ENCODE measurements around the gene NODAL. TPM values are rescaled to one million over a fixed set of nuclear protein-coding genes. Genes with fewer than 3 reads are reported as not detected.

Gene NODAL
- total RNA-seq, 1 experiment from 2014 or later: not detected

DNA sequence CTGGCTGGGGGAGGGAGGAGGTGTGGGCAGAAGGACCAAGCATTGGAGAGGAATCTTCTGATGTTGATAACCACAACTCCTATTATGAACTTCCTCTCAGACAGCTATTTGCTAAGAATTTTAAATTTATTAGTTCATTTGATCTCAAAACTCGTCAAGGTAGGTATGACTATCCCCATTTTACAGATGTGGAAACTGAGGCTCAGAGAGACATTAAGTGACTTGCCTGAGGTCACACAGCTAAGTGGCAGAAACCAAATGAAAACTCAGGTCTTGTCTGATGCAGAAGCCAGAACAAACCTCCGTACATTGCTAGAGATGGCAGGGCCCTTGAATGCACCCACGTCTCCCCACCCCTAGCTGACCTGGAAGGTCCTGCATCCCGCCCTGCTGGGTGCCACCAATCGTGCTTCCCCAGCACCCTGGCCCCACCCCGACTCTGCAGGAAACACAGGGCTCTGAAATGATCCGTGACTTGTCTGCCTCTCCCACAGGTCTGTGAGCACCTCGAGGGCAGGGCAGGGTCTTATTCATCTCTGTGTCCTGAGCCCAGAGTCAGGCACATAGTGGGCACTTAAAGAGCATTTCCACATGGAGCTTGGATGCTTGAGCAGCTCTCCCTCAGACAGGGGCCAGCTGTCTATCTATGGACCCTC, 31.4 kb upstream of the NODAL start:
- in situ Hi-C loops (cut with HindIII; ENCODE audit: low pct_unique_long_range_greater_than_20kb, low sequenced_read_pairs): no loop called here
- DNase-seq (ENCODE audit: low read depth, low spot score): no peak

DNA sequence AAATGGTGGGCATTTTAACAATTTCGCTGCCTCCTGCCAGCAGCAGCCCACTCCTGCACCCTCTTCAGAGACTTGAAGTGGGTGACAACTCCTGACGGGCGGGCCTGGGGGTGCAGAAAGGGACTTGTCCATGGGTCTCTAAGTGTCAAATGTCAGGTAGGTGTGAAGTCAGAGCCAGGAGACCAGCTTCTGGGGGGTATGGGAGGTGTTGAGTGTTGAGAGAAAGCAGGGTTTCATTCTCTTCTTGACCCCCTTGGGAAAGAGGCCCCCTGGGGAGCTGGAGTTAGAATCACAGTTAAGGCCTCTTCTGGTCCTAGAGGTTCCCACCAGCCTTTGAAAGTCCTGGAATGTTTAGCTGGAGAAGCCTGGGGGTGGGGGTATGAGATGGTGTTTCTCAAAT, 25.5 kb upstream of the NODAL start:
- no peak for DNase-seq (ENCODE audit: low read depth, low spot score)
- in situ Hi-C loops (cut with HindIII; ENCODE audit: low pct_unique_long_range_greater_than_20kb, low sequenced_read_pairs): no loop called here

GRCh38 chr10:70465832-70466231, 24.4 kb upstream of the NODAL start:
- in situ Hi-C loops (cut with HindIII; ENCODE audit: low pct_unique_long_range_greater_than_20kb, low sequenced_read_pairs): no loop called here
- no peak for DNase-seq (ENCODE audit: low read depth, low spot score)

GRCh38 chr10:70465278-70465677, 23.8 kb upstream of the NODAL start:
- in situ Hi-C loops (cut with HindIII; ENCODE audit: low pct_unique_long_range_greater_than_20kb, low sequenced_read_pairs): no loop called here

DNA sequence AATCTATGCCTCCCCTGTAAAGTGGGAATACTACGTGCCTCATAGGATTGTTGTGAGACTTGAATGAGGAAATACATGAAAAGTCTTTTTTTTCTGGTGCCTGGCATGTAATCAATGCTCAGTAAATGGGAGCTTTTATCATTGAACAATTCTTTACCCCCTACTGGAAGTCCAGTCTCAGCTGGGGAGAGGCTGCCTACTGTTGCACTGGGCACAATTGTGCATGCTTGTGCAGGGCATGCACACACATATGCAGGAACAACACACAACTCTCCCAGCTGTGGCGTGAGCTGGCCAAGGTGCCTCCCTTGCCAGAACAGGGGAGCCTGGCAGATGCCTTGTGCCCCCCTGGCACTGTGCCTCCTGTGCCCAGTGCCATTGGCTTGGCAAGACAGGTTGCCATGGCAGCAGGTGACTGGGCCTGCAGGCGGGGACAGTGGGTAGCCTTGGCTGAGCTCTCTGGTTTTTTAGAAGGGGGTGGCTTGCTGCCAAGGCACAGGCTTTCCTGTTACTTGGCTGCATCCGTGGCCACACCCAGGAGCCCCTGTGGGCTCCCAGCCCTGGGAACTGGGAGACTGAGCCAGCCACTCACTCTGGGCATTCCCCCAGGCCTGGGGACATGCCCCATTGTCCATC, 21.0 kb upstream of the NODAL start:
- DNase-seq (ENCODE audit: low read depth, low spot score): no peak
- in situ Hi-C loops (cut with HindIII; ENCODE audit: low pct_unique_long_range_greater_than_20kb, low sequenced_read_pairs): no loop called here

More at GRCh38 chr10:70465278-70465677, 23.8 kb upstream of the NODAL start:
- DNase-seq (ENCODE audit: low read depth, low spot score): no peak

GRCh38 chr10:70461397-70462348, 20.2 kb upstream of the NODAL start:
- DNase-seq (ENCODE audit: low read depth, low spot score): peak; percentile 62
- in situ Hi-C loops (cut with HindIII; ENCODE audit: low pct_unique_long_range_greater_than_20kb, low sequenced_read_pairs): no loop called here

GRCh38 chr10:70459774-70460490, 18.5 kb upstream of the NODAL start:
- no peak for DNase-seq (ENCODE audit: low read depth, low spot score)
- in situ Hi-C loops (cut with HindIII; ENCODE audit: low pct_unique_long_range_greater_than_20kb, low sequenced_read_pairs): no loop called here

DNA sequence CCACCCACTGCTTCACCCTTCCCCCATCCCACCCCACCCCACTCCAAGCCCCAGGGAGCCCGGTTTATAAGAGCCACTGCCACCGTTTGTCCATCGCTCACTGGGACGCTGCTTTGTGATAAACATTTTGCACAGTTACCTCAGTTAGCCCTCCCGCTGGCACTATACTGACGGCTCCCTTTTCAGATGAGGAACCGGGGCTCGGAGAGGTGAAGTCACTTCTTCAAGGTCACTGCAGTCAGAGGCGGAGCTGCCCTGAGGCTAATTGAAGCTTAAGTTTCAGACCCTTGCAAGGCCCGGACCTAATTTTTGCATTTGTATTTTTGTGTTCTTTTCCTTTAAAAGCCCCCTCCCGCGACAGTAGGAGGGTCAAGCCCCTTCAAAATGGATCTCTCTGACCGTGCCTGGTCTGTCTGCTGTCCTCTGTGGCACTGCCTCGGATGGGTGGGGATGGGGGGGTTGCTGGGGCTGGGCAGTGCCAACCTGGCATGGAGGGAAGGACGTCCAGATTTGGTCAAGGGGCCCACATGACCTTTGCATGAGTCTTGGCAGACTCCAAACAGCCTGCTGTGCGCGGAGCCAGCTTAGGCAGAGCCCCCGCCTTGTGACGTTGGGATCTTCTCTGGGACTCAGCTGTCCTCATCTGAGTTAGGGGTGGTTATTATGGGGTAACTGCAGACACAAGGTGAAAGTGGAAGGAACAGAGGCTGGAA, 17.7 kb upstream of the NODAL start:
- in situ Hi-C loops (cut with HindIII; ENCODE audit: low pct_unique_long_range_greater_than_20kb, low sequenced_read_pairs): no loop called here
- no peak for DNase-seq (ENCODE audit: low read depth, low spot score)

DNA sequence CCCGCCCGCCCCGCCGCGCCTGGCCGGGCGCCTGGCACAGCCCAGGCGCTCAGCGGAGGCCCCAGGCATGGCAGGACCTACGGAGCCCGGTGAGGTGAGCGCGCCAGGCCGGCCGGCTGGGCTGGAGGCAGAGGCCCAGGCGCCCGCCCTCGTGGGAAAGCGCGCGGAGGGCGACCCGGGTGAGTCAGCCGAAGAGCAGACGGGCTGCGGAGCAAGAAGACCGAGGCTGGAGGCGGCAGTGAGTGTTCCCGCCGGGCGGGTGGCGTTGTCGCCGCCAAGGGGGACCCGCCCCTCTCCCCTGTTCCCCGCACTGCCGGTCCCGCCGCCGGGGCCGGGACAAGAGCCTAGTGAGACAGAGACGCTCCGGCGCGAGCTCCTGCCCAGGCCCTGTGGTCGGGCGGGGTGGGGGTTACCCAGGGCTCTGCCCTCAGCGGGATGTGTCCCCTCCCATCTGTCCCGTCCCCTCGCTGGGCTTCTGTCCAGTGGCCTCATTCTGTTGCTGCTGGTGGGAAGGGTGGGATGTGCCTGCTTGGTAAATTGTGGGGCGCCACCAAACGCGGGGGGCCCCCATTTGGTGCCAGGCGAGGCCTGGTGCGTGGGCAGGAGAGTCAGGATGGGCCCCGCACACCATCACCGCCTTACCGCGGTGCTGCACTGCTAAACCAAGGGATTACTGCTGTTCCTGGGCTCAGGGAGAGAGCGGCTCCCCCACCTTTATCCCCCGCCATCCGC, 17.0 kb upstream of the NODAL start:
- in situ Hi-C loops (cut with HindIII; ENCODE audit: low pct_unique_long_range_greater_than_20kb, low sequenced_read_pairs): no loop called here
- no peak for DNase-seq (ENCODE audit: low read depth, low spot score)

- DNase-seq (ENCODE audit: low read depth, low spot score): no peak
- in situ Hi-C loops (cut with HindIII; ENCODE audit: low pct_unique_long_range_greater_than_20kb, low sequenced_read_pairs): no loop called here
Measured at GRCh38 chr10:70457759-70458305, 16.4 kb upstream of the NODAL start.

DNA sequence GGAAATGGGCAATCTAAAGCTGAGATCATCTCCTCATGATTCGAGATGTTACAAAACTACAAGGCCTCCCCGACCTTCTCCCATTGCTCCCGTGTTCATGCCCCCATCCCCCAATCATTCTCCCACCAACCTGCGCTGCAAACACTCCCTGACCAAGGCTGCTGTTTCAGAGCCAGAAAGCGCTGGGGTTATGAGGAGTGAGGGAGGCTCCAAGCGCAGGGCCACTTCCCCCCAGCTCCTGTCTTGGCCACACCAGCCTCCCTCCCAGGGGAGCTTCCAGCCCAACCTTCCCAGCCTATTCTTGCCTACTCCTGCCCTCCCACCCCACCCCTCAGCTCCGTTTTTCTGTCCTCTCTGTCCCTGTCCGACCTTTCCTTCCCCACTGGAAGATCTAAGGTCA, 14.7 kb upstream of the NODAL start:
- no peak for DNase-seq (ENCODE audit: low read depth, low spot score)
- in situ Hi-C loops (cut with HindIII; ENCODE audit: low pct_unique_long_range_greater_than_20kb, low sequenced_read_pairs): no loop called here

DNA sequence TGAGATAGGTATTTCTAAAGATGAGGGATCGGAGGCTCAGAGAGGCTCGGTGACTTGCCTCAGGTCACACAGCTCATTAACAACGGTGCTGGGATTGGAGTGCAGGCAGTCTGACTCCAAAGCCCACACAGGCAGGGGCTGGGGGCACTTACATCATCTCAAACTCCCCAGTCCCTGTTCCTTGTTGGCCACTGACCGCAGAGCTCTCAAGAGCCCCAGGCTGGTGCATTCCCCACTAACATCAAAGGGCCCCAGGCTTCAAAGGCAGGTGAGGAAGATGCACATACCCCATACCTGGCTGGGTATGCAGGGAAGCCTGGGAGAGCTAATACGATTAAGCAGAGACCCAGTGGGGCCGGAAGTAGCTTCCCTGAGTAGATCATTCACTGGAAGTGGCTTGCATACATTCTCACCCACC, 13.7 kb upstream of the NODAL start:
- no peak for DNase-seq (ENCODE audit: low read depth, low spot score)
- in situ Hi-C loops (cut with HindIII; ENCODE audit: low pct_unique_long_range_greater_than_20kb, low sequenced_read_pairs): no loop called here

- in situ Hi-C loops (cut with HindIII; ENCODE audit: low pct_unique_long_range_greater_than_20kb, low sequenced_read_pairs): no loop called here
- DNase-seq (ENCODE audit: low read depth, low spot score): no peak
Measured at GRCh38 chr10:70448236-70448635, 6.8 kb upstream of the NODAL start.

- in situ Hi-C loops (cut with HindIII; ENCODE audit: low pct_unique_long_range_greater_than_20kb, low sequenced_read_pairs): no loop called here
- DNase-seq (ENCODE audit: low read depth, low spot score): no peak
Measured at GRCh38 chr10:70445718-70446657, 4.5 kb upstream of the NODAL start.

DNA sequence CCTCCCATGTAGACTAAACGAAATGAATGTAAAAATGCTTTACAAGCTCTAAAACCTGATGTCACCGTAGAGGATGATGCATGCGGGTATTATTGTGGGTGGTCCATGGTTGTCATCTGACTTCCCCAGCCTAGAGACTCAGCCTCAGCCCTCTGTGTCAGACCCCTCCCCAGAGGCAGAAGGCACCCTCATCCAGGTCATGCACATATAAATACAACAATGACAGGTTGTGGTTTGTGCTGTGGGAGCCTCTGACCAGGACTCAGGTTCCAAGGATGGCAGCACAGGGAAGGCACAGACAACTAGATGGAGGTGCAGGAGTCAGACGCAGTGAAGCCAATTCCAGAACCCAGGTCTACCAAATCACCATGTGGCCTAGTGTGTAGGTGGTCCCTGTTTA, 3.3 kb upstream of the NODAL start:
- no peak for DNase-seq (ENCODE audit: low read depth, low spot score)
- in situ Hi-C loops (cut with HindIII; ENCODE audit: low pct_unique_long_range_greater_than_20kb, low sequenced_read_pairs): no loop called here

Measured in SK-MEL-5 (cell line).